IPS DF 6.9 (cell line): ENCODE measurements around the gene MOSPD2.

ENCODE experiments used
- DNase-seq: peaks from one replicate; pipeline ENCODE4 v3.0.0-alpha.2; 2013; ENCODE audit warnings: low read depth, low spot score
- H3K27ac ChIP-seq: one replicate; pipeline ENCODE4 v1.5.1; 2013; ENCODE audit warnings: low read length, control low read depth
- H3K27me3 ChIP-seq: 2 replicates; pipeline ENCODE4 v1.6.1; 2013; ENCODE audit warnings: mild to moderate bottlenecking, low read length; ENCODE audit not compliant: control insufficient read depth, insufficient read depth
- H3K36me3 ChIP-seq: 2 replicates; pipeline ENCODE4 v1.6.1; 2013; ENCODE audit warnings: low read length; ENCODE audit not compliant: control insufficient read depth, insufficient read depth
- H3K4me1 ChIP-seq: 2 replicates; pipeline ENCODE4 v1.6.1; 2013; ENCODE audit warnings: low read length; ENCODE audit not compliant: control insufficient read depth, insufficient read depth
- H3K4me3 ChIP-seq: 2 replicates; pipeline ENCODE4 v1.5.1; 2013; ENCODE audit warnings: mild to moderate bottlenecking, low read length
- H3K9me3 ChIP-seq: 2 replicates; pipeline ENCODE4 v1.6.1; 2013; ENCODE audit warnings: low read length, inconsistent platforms; ENCODE audit not compliant: control insufficient read depth, insufficient read depth
- WGBS: extraction: QIAGEN DNeasy Blood & Tissue Kit; methylation state at CpG from one replicate; pipeline ENCODE4 v1.1.7; 2013; ENCODE audit warnings: mixed read lengths, missing lambda C conversion rate; ENCODE audit not compliant: insufficient read length, insufficient coverage; 5-methylcytosine and 5-hydroxymethylcytosine counted together

Gene MOSPD2

DNA sequence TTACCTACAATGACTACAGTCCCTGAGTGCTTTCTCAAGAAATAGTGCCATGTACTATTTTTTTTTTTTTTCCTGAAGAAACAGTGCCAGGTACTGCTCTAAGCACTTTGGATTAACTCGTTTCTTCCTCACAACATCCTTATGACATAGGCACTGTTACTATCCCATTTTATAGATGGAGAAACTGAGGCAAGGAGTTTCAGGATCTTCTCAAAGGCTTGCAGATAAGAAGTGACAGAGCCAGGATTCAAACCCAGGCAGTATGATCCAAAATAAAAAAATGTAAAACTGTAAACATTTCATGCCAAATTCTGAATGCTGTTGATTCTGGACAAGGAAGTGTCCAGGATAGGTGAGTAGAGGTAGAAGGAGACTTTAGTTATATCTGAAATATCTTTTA is 1.5 kb upstream of the MOSPD2 start:
- no peak overlapping the region for H3K27ac ChIP-seq
- H3K9me3 ChIP-seq = no peaks in the 10 kb centered on the region
- no peaks in the 10 kb centered on the region for H3K36me3 ChIP-seq
- DNase-seq = no peak
- H3K27me3 ChIP-seq = no peaks in the 10 kb centered on the region
- H3K4me1 ChIP-seq = no peaks in the 10 kb centered on the region
- H3K4me3 ChIP-seq = no peak overlapping the region
- WGBS = no CpG with 5 or more reads among the region's 1 CpG

DNA sequence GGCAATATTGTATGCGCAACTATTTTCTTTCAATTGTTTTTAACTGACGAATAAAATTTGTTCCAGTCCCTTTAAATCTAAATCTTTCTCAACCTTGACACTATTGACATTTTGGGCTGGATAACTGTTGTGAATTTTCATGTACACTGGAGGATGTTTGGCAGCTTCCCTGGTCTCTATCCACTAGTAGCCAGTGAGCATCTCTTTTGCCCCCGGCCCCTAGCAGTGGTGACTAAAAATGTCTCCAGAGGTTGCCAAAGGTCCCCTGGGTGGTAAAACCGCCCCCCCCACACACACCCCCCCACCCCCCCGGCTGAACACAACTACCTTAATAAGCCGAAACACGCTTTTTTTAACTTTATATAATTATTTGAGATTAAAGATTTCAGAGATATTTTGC is 866 bp upstream of the MOSPD2 start:
- H3K4me3 ChIP-seq = peak overlapping the region; percentile 76; the same call in 1 of the 2 replicates
- no CpG with 5 or more reads among the region's 7 CpGs for WGBS
- no peaks in the 10 kb centered on the region for H3K36me3 ChIP-seq
- H3K9me3 ChIP-seq = no peaks in the 10 kb centered on the region
- H3K4me1 ChIP-seq = no peaks in the 10 kb centered on the region
- no peaks in the 10 kb centered on the region for H3K27me3 ChIP-seq
- no peak for DNase-seq
- H3K27ac ChIP-seq = no peak overlapping the region

DNA sequence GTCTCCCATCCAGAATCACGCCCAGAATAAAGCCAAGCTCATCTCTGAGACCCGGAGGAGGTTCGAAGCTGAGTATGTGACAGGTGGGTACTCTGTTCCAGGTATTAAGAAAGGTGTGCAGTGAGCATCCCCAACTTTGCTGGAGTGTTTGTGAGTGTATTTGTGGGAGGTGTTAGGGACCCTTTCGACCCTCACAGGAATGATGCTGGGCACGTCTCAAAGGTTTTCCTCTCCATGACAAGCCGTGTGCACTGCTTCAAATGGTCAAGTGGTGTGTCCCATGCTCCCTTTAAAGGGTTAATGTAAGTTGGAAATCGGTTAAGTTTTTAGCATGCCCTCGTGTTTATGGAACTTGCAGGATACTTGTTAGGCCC is 442 bp downstream of the MOSPD2 start:
- no peaks in the 10 kb centered on the region for H3K36me3 ChIP-seq
- DNase-seq = no peak
- H3K4me3 ChIP-seq = peak overlapping the region; percentile 74; the same call in 1 of the 2 replicates
- no peaks in the 10 kb centered on the region for H3K9me3 ChIP-seq
- WGBS = no CpG with 5 or more reads among the region's 8 CpGs
- H3K27ac ChIP-seq = no peak overlapping the region
- no peaks in the 10 kb centered on the region for H3K27me3 ChIP-seq
- H3K4me1 ChIP-seq = no peaks in the 10 kb centered on the region

GRCh38 chrX:14875624-14876023 is 2.4 kb downstream of the MOSPD2 start:
- Histone ChIP-seq H3K9me3 (no peaks in the 10 kb centered on the region), H3K27me3 (no peaks in the 10 kb centered on the region), H3K4me1 (no peaks in the 10 kb centered on the region), H3K4me3 (no peak overlapping the region), H3K27ac (no peak overlapping the region), H3K36me3 (no peaks in the 10 kb centered on the region)
- DNase-seq = no peak
- WGBS = no CpG with 5 or more reads among the region's 7 CpGs

- DNase-seq = no peak
- H3K27ac ChIP-seq = no peak overlapping the region
- H3K9me3 ChIP-seq = no peaks in the 10 kb centered on the region
- H3K4me1 ChIP-seq = no peaks in the 10 kb centered on the region
- no peak overlapping the region for H3K4me3 ChIP-seq
- H3K36me3 ChIP-seq = no peaks in the 10 kb centered on the region
- no peaks in the 10 kb centered on the region for H3K27me3 ChIP-seq
These were observed 10.6 kb downstream of the MOSPD2 start for GRCh38 chrX:14883826-14884225.

- no CpG with 5 or more reads among the region's 1 CpG for WGBS
- Histone ChIP-seq H3K4me3 (no peak overlapping the region), H3K4me1 (no peaks in the 10 kb centered on the region), H3K27ac (no peak overlapping the region), H3K27me3 (no peaks in the 10 kb centered on the region), H3K9me3 (no peaks in the 10 kb centered on the region), H3K36me3 (no peaks in the 10 kb centered on the region)
- no peak for DNase-seq
These were observed 11.5 kb downstream of the MOSPD2 start for GRCh38 chrX:14884714-14885113.

GRCh38 chrX:14886252-14886651 is 13.0 kb downstream of the MOSPD2 start:
- H3K27ac ChIP-seq = no peak overlapping the region
- DNase-seq = no peak
- no peaks in the 10 kb centered on the region for H3K4me1 ChIP-seq
- H3K27me3 ChIP-seq = no peaks in the 10 kb centered on the region
- no CpG with 5 or more reads among the region's 3 CpGs for WGBS
- H3K9me3 ChIP-seq = no peaks in the 10 kb centered on the region
- no peak overlapping the region for H3K4me3 ChIP-seq
- no peaks in the 10 kb centered on the region for H3K36me3 ChIP-seq

DNA sequence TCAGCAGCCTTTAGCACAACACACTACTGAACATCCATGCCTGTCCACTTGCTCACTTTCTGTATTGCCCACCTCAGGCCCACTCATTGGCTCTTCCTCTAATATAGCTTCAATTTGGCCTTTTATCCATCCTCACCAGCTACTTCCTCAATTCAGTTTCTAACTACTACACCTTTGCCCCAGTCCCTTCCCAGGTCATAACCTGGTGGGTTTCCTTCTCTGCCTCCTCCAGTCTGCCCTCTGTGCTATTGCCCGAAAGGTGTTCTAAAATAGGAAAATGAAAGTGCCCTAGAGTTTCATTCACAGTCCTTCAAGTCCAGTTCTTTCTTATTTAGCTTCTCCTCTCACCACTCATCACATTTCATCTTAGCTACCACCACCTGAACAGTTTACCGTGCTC is 23.1 kb downstream of the MOSPD2 start:
- DNase-seq = no peak

DNA sequence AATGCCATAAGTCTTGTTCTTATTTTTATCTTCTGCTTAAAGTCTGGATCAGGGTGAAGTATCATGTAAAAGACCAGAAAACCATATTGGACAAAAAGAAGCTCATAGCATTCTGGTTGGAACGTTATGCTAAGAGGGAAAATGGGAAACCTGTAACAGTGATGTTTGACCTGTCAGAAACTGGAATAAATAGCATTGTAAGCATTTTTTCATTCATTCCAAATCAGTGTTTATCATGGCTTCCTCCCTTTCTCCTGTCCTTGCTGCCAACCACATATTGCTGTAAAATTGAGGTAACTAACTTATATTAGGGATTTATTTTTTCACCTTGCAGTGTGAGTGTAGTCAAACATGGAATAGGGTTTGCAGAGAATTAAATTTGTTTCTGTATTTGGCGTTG is 23.8 kb downstream of the MOSPD2 start:
- no peak overlapping the region for H3K4me3 ChIP-seq
- no peaks in the 10 kb centered on the region for H3K4me1 ChIP-seq
- DNase-seq = no peak
- H3K9me3 ChIP-seq = no peaks in the 10 kb centered on the region
- no peaks in the 10 kb centered on the region for H3K36me3 ChIP-seq
- H3K27me3 ChIP-seq = no peaks in the 10 kb centered on the region
- no CpG with 5 or more reads among the region's 2 CpGs for WGBS
- H3K27ac ChIP-seq = no peak overlapping the region

More for the DNA sequence above, 23.1 kb downstream of the MOSPD2 start:
- no CpG with 5 or more reads among the region's 2 CpGs for WGBS
- H3K36me3 ChIP-seq = no peaks in the 10 kb centered on the region
- no peak overlapping the region for H3K27ac ChIP-seq
- no peaks in the 10 kb centered on the region for H3K27me3 ChIP-seq
- no peaks in the 10 kb centered on the region for H3K9me3 ChIP-seq
- H3K4me3 ChIP-seq = no peak overlapping the region
- no peaks in the 10 kb centered on the region for H3K4me1 ChIP-seq

GRCh38 chrX:14899607-14900006 is 26.4 kb downstream of the MOSPD2 start:
- no peak for DNase-seq
- Histone ChIP-seq H3K4me1 (no peaks in the 10 kb centered on the region), H3K27ac (no peak overlapping the region), H3K27me3 (no peaks in the 10 kb centered on the region), H3K4me3 (no peak overlapping the region), H3K36me3 (no peaks in the 10 kb centered on the region), H3K9me3 (no peaks in the 10 kb centered on the region)

GRCh38 chrX:14902537-14902936 is 29.3 kb downstream of the MOSPD2 start:
- Histone ChIP-seq H3K4me3 (no peak overlapping the region), H3K27me3 (no peaks in the 10 kb centered on the region), H3K27ac (no peak overlapping the region), H3K36me3 (no peaks in the 10 kb centered on the region), H3K9me3 (no peaks in the 10 kb centered on the region), H3K4me1 (no peaks in the 10 kb centered on the region)
- no peak for DNase-seq
